Testis (tissue), 2 donors: Measurements from ENCODE around the gene CKLF.

Experiments used
- POLR2A ChIP-seq: fragments of 450-650 bp; IDR thresholded peaks from one replicate; pipeline ENCODE4 v1.6.1; 2017; ENCODE audit warnings: antibody characterized with exemption, mild to moderate bottlenecking, moderate library complexity
- TF ChIP-seq, protein P1 (sequence below), 3 experiments: fragments of 450-650 bp in 2 of 3; fragments of 200-600 bp in 1 of 3; sonication (generic) in 1 of 3; IDR thresholded peaks; one replicate each; pipeline ENCODE4 v1.5.1; 2016 to 2019; ENCODE audit warnings: antibody characterized with exemption in 3 of 3, mild to moderate bottlenecking in 2 of 3, moderate library complexity in 1 of 3

DNA sequence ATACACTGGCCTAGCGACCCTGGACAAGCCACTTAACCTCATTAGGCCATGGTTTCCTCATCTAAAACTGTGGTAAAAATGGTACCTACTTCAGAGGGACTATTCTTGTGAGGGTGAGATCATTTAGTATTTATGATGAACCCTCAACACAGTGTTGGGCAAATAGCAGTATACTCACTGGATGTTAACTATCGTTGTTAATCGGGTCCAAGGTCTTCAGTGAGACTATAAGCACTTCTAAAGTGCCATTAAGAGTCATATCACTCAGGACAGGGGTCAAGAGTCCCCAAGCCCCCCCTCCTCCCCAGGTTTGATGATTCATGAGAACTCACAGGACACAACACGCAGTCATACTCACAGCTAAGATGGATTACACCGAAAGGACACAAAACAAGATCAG lies 13.5 kb upstream of the CKLF start:
- TF ChIP-seq, protein P1, sequence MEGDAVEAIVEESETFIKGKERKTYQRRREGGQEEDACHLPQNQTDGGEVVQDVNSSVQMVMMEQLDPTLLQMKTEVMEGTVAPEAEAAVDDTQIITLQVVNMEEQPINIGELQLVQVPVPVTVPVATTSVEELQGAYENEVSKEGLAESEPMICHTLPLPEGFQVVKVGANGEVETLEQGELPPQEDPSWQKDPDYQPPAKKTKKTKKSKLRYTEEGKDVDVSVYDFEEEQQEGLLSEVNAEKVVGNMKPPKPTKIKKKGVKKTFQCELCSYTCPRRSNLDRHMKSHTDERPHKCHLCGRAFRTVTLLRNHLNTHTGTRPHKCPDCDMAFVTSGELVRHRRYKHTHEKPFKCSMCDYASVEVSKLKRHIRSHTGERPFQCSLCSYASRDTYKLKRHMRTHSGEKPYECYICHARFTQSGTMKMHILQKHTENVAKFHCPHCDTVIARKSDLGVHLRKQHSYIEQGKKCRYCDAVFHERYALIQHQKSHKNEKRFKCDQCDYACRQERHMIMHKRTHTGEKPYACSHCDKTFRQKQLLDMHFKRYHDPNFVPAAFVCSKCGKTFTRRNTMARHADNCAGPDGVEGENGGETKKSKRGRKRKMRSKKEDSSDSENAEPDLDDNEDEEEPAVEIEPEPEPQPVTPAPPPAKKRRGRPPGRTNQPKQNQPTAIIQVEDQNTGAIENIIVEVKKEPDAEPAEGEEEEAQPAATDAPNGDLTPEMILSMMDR (IDR thresholded peaks at IDR 0.05): no peak
- TF ChIP-seq POLR2A: no peak
